Effector memory CD4-positive, alpha-beta T cell (primary cell): ENCODE measurements around the gene ELL2.

Experiments used
- DNase-seq, 3 donors: peaks; one replicate each; pipeline ENCODE4 v3.0.0-alpha.2; 2020
- H3K27ac ChIP-seq: 2 replicates; pipeline ENCODE4 v1.7.0; 2013; ENCODE audit warnings: mild to moderate bottlenecking, low read length, moderate library complexity; ENCODE audit not compliant: insufficient read depth, poor library complexity, severe bottlenecking
- H3K27me3 ChIP-seq: replicated peaks from 2 replicates; pipeline ENCODE4 v1.7.0; 2013; ENCODE audit warnings: mild to moderate bottlenecking, low read length; ENCODE audit not compliant: insufficient read depth, control insufficient read depth, poor library complexity, severe bottlenecking
- H3K36me3 ChIP-seq: 2 replicates; pipeline ENCODE4 v1.7.0; 2013; ENCODE audit warnings: mild to moderate bottlenecking, low read length, moderate library complexity; ENCODE audit not compliant: control insufficient read depth, insufficient read depth
- H3K4me1 ChIP-seq: 2 replicates; pipeline ENCODE4 v1.7.0; 2013; ENCODE audit warnings: low read length, mild to moderate bottlenecking; ENCODE audit not compliant: control insufficient read depth, insufficient read depth, poor library complexity, severe bottlenecking
- H3K4me3 ChIP-seq: 2 replicates; pipeline ENCODE4 v1.7.0; 2013; ENCODE audit warnings: low read length, low read depth, mild to moderate bottlenecking; ENCODE audit not compliant: insufficient read depth, poor library complexity, severe bottlenecking
- H3K9me3 ChIP-seq: 2 replicates; pipeline ENCODE4 v1.7.0; 2013; ENCODE audit warnings: mild to moderate bottlenecking, low read length, moderate library complexity; ENCODE audit not compliant: control insufficient read depth

Gene ELL2

GRCh38 chr5:95984287-95984938 is 22.8 kb upstream of the ELL2 start:
- H3K27ac ChIP-seq, result no peak overlapping the region
- DNase-seq, result no peak

GRCh38 chr5:95983509-95983908 is 21.9 kb upstream of the ELL2 start:
- H3K4me1 ChIP-seq, result no peaks in the 10 kb centered on the region
- H3K36me3 ChIP-seq, result no peaks in the 10 kb centered on the region
- no peak for DNase-seq
- no peak overlapping the region for H3K27ac ChIP-seq
- no peaks in the 10 kb centered on the region for H3K27me3 ChIP-seq
- no peak overlapping the region for H3K4me3 ChIP-seq
- H3K9me3 ChIP-seq, result no peaks in the 10 kb centered on the region

More at GRCh38 chr5:95984287-95984938, 22.8 kb upstream of the ELL2 start:
- H3K36me3 ChIP-seq, result no peaks in the 10 kb centered on the region
- H3K9me3 ChIP-seq, result no peaks in the 10 kb centered on the region
- no peaks in the 10 kb centered on the region for H3K27me3 ChIP-seq
- no peak overlapping the region for H3K4me3 ChIP-seq
- no peaks in the 10 kb centered on the region for H3K4me1 ChIP-seq

- Histone ChIP-seq H3K27ac (no peak overlapping the region), H3K9me3 (no peaks in the 10 kb centered on the region), H3K4me3 (no peak overlapping the region), H3K4me1 (no peaks in the 10 kb centered on the region), H3K27me3 (no peaks in the 10 kb centered on the region), H3K36me3 (no peaks in the 10 kb centered on the region)
- DNase-seq, result no peak
Measured at GRCh38 chr5:95983080-95983479, 21.4 kb upstream of the ELL2 start.

GRCh38 chr5:95976606-95977005 is 15.0 kb upstream of the ELL2 start:
- no peak for DNase-seq
- Histone ChIP-seq H3K4me3 (no peak overlapping the region), H3K36me3 (no peaks in the 10 kb centered on the region), H3K27ac (no peak overlapping the region), H3K27me3 (no peaks in the 10 kb centered on the region), H3K9me3 (no peaks in the 10 kb centered on the region), H3K4me1 (no peaks in the 10 kb centered on the region)

GRCh38 chr5:95975703-95976102 is 14.1 kb upstream of the ELL2 start:
- H3K9me3 ChIP-seq, result no peaks in the 10 kb centered on the region
- H3K27me3 ChIP-seq, result no peaks in the 10 kb centered on the region
- no peak overlapping the region for H3K27ac ChIP-seq
- no peaks in the 10 kb centered on the region for H3K36me3 ChIP-seq
- DNase-seq, result no peak
- no peak overlapping the region for H3K4me3 ChIP-seq
- no peaks in the 10 kb centered on the region for H3K4me1 ChIP-seq

GRCh38 chr5:95973793-95974325 is 12.2 kb upstream of the ELL2 start:
- no peak overlapping the region for H3K27ac ChIP-seq
- no peaks in the 10 kb centered on the region for H3K4me1 ChIP-seq
- no peaks in the 10 kb centered on the region for H3K36me3 ChIP-seq
- no peaks in the 10 kb centered on the region for H3K27me3 ChIP-seq
- no peaks in the 10 kb centered on the region for H3K9me3 ChIP-seq
- H3K4me3 ChIP-seq, result no peak overlapping the region
- no peak for DNase-seq

GRCh38 chr5:95972196-95972595 is 10.5 kb upstream of the ELL2 start:
- Histone ChIP-seq H3K4me3 (no peak overlapping the region), H3K27ac (no peak overlapping the region), H3K9me3 (no peaks in the 10 kb centered on the region), H3K36me3 (no peaks in the 10 kb centered on the region), H3K27me3 (no peaks in the 10 kb centered on the region), H3K4me1 (no peaks in the 10 kb centered on the region)
- DNase-seq, result no peak

GRCh38 chr5:95970359-95970704 is 8.7 kb upstream of the ELL2 start:
- H3K27ac ChIP-seq, result no peak overlapping the region
- H3K36me3 ChIP-seq, result no peaks in the 10 kb centered on the region
- H3K27me3 ChIP-seq, result no peaks in the 10 kb centered on the region
- H3K4me3 ChIP-seq, result no peak overlapping the region
- no peaks in the 10 kb centered on the region for H3K4me1 ChIP-seq
- no peak for DNase-seq
- H3K9me3 ChIP-seq, result no peaks in the 10 kb centered on the region

- Histone ChIP-seq H3K36me3 (no peaks in the 10 kb centered on the region), H3K27me3 (no peaks in the 10 kb centered on the region), H3K4me3 (no peak overlapping the region), H3K27ac (no peak overlapping the region), H3K4me1 (no peaks in the 10 kb centered on the region), H3K9me3 (no peaks in the 10 kb centered on the region)
- no peak for DNase-seq
Measured at GRCh38 chr5:95969651-95970358, 8.2 kb upstream of the ELL2 start.

- DNase-seq, result no peak
- no peaks in the 10 kb centered on the region for H3K36me3 ChIP-seq
- no peaks in the 10 kb centered on the region for H3K27me3 ChIP-seq
- no peaks in the 10 kb centered on the region for H3K4me1 ChIP-seq
- H3K27ac ChIP-seq, result no peak overlapping the region
- H3K4me3 ChIP-seq, result no peak overlapping the region
- no peaks in the 10 kb centered on the region for H3K9me3 ChIP-seq
Measured at GRCh38 chr5:95969055-95969454, 7.4 kb upstream of the ELL2 start.
